Kidney epithelial cell (primary cell): ENCODE measurements around the gene WRAP53. TPM values are rescaled to one million over a fixed set of nuclear protein-coding genes. Genes with fewer than 3 reads are reported as not detected.

Experiments
- DNase-seq: peaks from one replicate; pipeline ENCODE4 v3.0.0-alpha.2; 2010; ENCODE audit warnings: low read depth
- H3K27me3 ChIP-seq: 2 replicates; pipeline ENCODE4 v1.6.0; 2011; ENCODE audit warnings: low read length; ENCODE audit not compliant: control insufficient read depth, insufficient read depth
- H3K36me3 ChIP-seq: 2 replicates; pipeline ENCODE4 v1.5.1; 2011; ENCODE audit warnings: low read length; ENCODE audit not compliant: control insufficient read depth, insufficient read depth
- H3K4me3 ChIP-seq: 2 replicates; pipeline ENCODE4 v1.5.1; 2011; ENCODE audit warnings: low read depth, mild to moderate bottlenecking, control low read depth, low read length
- CTCF ChIP-seq: IDR thresholded peaks from 2 replicates; pipeline ENCODE4 v1.5.1; 2011; ENCODE audit warnings: mild to moderate bottlenecking, moderate library complexity, low read length, control low read depth, inconsistent platforms; ENCODE audit not compliant: insufficient read depth, poor library complexity, severe bottlenecking
- total RNA-seq: library from RNA; depleted of rRNA; stranded (reverse); fragments of >200 nt; gene quantifications from 2 replicates; pipeline ENCODE4 v1.2.3, GENCODE V29; 2015

WRAP53 gene
- total RNA-seq, 1 donor from 2014 or later, result 13.3 TPM

- DNase-seq, result peak; percentile 50
- H3K4me3 ChIP-seq, result peak within 1 kb of the TSS; percentile 54
- peak; percentile 65 for TF ChIP-seq CTCF
- no peaks in the 10 kb centered on the region for H3K36me3 ChIP-seq
- H3K27me3 ChIP-seq, result peaks cover 30% of the 10 kb centered on the region
Observed at GRCh38 chr17:7716901-7717755, 28.9 kb downstream of the WRAP53 start, which contains the start of gene DNAH2. TSS of gene DNAH2 (plus strand) at chr17:7717744. CDS start at chr17:7719735, 1,991 bp downstream.

GRCh38 chr17:7717756-7718350 lies 29.6 kb downstream of the WRAP53 start:
- TF ChIP-seq CTCF, result no peak
- H3K27me3 ChIP-seq, result peaks cover 26% of the 10 kb centered on the region
- no peaks in the 10 kb centered on the region for H3K36me3 ChIP-seq
- H3K4me3 ChIP-seq, result peak overlapping the region; percentile 54
- DNase-seq, result no peak

- DNase-seq, result no peak
- Histone ChIP-seq H3K27me3 (peaks cover 20% of the 10 kb centered on the region), H3K36me3 (no peaks in the 10 kb centered on the region), H3K4me3 (no peak overlapping the region)
- no peak for TF ChIP-seq CTCF
Observed at GRCh38 chr17:7719661-7720060, 31.4 kb downstream of the WRAP53 start.

- no peak for TF ChIP-seq CTCF
- DNase-seq, result no peak
- peaks cover 20% of the 10 kb centered on the region for H3K27me3 ChIP-seq
- no peak overlapping the region for H3K4me3 ChIP-seq
- no peaks in the 10 kb centered on the region for H3K36me3 ChIP-seq
Observed at GRCh38 chr17:7720125-7720524, 31.8 kb downstream of the WRAP53 start.

GRCh38 chr17:7721612-7722011 lies 33.3 kb downstream of the WRAP53 start:
- no peak for TF ChIP-seq CTCF
- H3K27me3 ChIP-seq, result peaks cover 20% of the 10 kb centered on the region
- H3K4me3 ChIP-seq, result no peak overlapping the region
- H3K36me3 ChIP-seq, result no peaks in the 10 kb centered on the region
- DNase-seq, result no peak
